ENCODE data around the gene PFDN4.

PFDN4 gene

DNA sequence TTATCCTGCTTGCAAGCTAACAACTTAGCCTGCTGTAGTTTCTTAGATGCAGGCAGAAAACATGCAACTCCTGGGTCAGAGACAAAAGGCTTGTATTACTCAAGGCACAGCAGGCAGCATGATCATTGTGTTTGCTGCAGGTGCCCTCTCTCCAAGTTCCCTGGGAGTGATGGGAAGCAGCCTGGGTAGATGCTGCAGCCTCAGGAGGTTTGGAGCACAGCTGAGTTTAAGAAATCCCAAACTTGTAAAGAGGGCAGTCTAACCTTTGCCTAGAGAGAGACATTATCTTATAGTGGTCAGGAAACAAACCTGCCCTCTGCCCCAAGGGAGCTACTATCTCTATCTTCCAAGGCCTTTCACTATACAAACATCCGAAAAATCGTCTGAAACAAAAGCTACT is 61.1 kb downstream of the PFDN4 start:
- DNase-seq: no peak

More for the DNA sequence above, 61.1 kb downstream of the PFDN4 start:
- TF ChIP-seq GATA1 (IDR thresholded peaks at IDR 0.05; ENCODE audit: low read depth, low read length) (no peak), POLR2A (IDR thresholded peaks at IDR 0.05; ENCODE audit: low read length) (no peak)

All from erythroblast (primary cell).